ENCODE measurements around the gene FOXE1. TPM values are rescaled to one million over a fixed set of nuclear protein-coding genes. Genes with fewer than 3 reads are reported as not detected.

FOXE1 gene
- total RNA-seq, 2 experiments from 2014 or later: not detected

DNA sequence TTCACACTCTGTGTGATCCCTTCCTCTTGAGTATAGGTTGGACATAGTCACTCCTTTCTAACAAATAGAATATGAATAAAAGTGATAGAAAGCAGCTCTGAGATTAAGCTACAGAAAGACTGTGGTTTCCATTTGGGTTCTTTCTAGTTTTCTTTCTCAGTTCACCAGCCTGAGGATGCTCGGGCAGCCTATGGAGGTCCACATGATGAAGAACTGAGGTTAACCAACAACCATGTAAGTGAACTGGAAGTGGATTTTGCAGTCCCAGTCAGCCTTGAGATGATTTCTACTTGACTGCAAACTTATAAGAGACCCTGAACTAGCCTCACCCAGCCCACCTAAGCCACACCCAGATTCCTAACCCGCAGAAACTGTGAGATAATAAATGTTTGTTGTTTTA, 10.1 kb upstream of the FOXE1 start:
- ATAC-seq (ENCODE audit: poor library complexity) (no peak), DNase-seq (no peak)
- no peaks in the 10 kb centered on the region for H3K36me3 ChIP-seq (ENCODE audit: insufficient read depth, low read length)
- Mint-ChIP-seq H3K4me1 (ENCODE audit: low read depth) (peaks cover 5% of the 10 kb centered on the region), H3K36me3 (ENCODE audit: low read depth) (no peaks in the 10 kb centered on the region), H3K9me3 (peaks cover 2% of the 10 kb centered on the region), H3K27me3 (peaks cover 91% of the 10 kb centered on the region), H3K4me3 (no peak overlapping the region), H3K27ac (no peak overlapping the region)
- H3K4me1 ChIP-seq (ENCODE audit: insufficient read depth, low read length): peaks cover 4% of the 10 kb centered on the region
- peaks cover 33 to 69% of the 10 kb centered on the region in 2 experiments for H3K27me3 ChIP-seq (ENCODE audit: control insufficient read depth in 1 of 2, insufficient read depth in 2 of 2, low read length in 2 of 2)
- ChIA-PET POLR2A (no interaction called here), CTCF (no interaction called here)
- intact Hi-C loops (cut with DNase I, micrococcal nuclease): no loop called here
- H3K9me3 ChIP-seq (ENCODE audit: control insufficient read depth in 1 of 2, insufficient read depth in 1 of 2, low read length in 2 of 2): peaks cover 0 to 5% of the 10 kb centered on the region in 2 experiments
- no peak overlapping the region for H3K27ac ChIP-seq (ENCODE audit: low read depth in 1 of 2, low read length in 2 of 2)
- no peak overlapping the region for H3K4me3 ChIP-seq (ENCODE audit: low read length)
- TF ChIP-seq, protein P1, sequence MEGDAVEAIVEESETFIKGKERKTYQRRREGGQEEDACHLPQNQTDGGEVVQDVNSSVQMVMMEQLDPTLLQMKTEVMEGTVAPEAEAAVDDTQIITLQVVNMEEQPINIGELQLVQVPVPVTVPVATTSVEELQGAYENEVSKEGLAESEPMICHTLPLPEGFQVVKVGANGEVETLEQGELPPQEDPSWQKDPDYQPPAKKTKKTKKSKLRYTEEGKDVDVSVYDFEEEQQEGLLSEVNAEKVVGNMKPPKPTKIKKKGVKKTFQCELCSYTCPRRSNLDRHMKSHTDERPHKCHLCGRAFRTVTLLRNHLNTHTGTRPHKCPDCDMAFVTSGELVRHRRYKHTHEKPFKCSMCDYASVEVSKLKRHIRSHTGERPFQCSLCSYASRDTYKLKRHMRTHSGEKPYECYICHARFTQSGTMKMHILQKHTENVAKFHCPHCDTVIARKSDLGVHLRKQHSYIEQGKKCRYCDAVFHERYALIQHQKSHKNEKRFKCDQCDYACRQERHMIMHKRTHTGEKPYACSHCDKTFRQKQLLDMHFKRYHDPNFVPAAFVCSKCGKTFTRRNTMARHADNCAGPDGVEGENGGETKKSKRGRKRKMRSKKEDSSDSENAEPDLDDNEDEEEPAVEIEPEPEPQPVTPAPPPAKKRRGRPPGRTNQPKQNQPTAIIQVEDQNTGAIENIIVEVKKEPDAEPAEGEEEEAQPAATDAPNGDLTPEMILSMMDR (IDR thresholded peaks at IDR 0.05): no peak

DNA sequence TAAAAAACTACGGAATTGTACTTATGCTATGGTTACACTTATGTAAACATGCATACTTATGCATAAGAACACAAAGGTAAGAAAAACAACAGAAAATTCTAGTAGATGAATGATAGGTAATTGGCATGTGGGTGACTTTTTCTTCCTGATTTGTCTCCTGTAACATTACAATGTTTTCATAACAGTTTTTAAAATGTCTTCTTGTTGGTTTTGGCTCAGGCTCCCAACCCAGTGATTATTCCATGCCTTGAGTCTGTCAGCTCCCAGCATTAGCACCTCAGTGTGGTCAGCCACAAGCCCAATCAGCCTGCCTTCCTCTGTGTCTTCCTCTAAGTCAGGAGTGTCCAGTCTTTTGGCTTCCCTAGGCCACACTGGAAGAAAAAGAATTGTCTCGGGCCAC, 7.9 kb upstream of the FOXE1 start:
- no peak overlapping the region for H3K4me3 Mint-ChIP-seq
- DNase-seq: no peak

GRCh38 chr9:97845763-97846162, 7.3 kb upstream of the FOXE1 start:
- Mint-ChIP-seq H3K4me3 (no peak overlapping the region), H3K4me1 (ENCODE audit: low read depth) (peaks cover 21% of the 10 kb centered on the region), H3K9me3 (peaks cover 6% of the 10 kb centered on the region), H3K36me3 (ENCODE audit: low read depth) (no peaks in the 10 kb centered on the region), H3K27me3 (peaks cover 91% of the 10 kb centered on the region), H3K27ac (no peak overlapping the region)
- Histone ChIP-seq H3K9me3 (ENCODE audit: control insufficient read depth in 1 of 2, insufficient read depth in 1 of 2, low read length in 2 of 2) (peaks cover 4 to 14% of the 10 kb centered on the region in 2 experiments), H3K4me1 (ENCODE audit: insufficient read depth, low read length) (peaks cover 22% of the 10 kb centered on the region), H3K36me3 (ENCODE audit: insufficient read depth, low read length) (no peaks in the 10 kb centered on the region), H3K27me3 (ENCODE audit: control insufficient read depth in 1 of 2, insufficient read depth in 2 of 2, low read length in 2 of 2) (peaks cover 56 to 78% of the 10 kb centered on the region in 2 experiments), H3K4me3 (ENCODE audit: low read length) (no peak overlapping the region), H3K27ac (ENCODE audit: low read depth in 1 of 2, low read length in 2 of 2) (no peak overlapping the region)
- TF ChIP-seq, protein P1 (IDR thresholded peaks at IDR 0.05): no peak
- ATAC-seq (ENCODE audit: poor library complexity) (no peak), DNase-seq (no peak)
- intact Hi-C loops (cut with DNase I, micrococcal nuclease): no loop called here
- POLR2A ChIA-PET: no interaction called here
- CTCF ChIA-PET: interaction anchor here (1.4 kb wide), 1 partner anchor 137 kb away, joined by 3 read pairs; the partner anchor contains the start of gene ANP32B

More for the DNA sequence above, 7.9 kb upstream of the FOXE1 start:
- peaks cover 91% of the 10 kb centered on the region for H3K27me3 Mint-ChIP-seq
- H3K9me3 Mint-ChIP-seq: peaks cover 5% of the 10 kb centered on the region
- H3K27me3 ChIP-seq (ENCODE audit: control insufficient read depth in 1 of 2, insufficient read depth in 2 of 2, low read length in 2 of 2): peaks cover 51 to 78% of the 10 kb centered on the region in 2 experiments
- H3K36me3 Mint-ChIP-seq (ENCODE audit: low read depth): no peaks in the 10 kb centered on the region
- no peak overlapping the region for H3K4me3 ChIP-seq (ENCODE audit: low read length)
- TF ChIP-seq, protein P1 (IDR thresholded peaks at IDR 0.05): no peak
- peaks cover 21% of the 10 kb centered on the region for H3K4me1 Mint-ChIP-seq (ENCODE audit: low read depth)
- no peak for ATAC-seq (ENCODE audit: poor library complexity)
- ChIA-PET POLR2A (no interaction called here), CTCF (interaction anchor here (0.6 kb wide), 1 partner anchor 11 kb away, joined by 3 read pairs; no protein-coding TSS in a partner anchor)
- intact Hi-C loops (cut with DNase I, micrococcal nuclease): no loop called here
- no peak overlapping the region for H3K27ac Mint-ChIP-seq
- H3K4me1 ChIP-seq (ENCODE audit: insufficient read depth, low read length): peaks cover 22% of the 10 kb centered on the region
- H3K9me3 ChIP-seq (ENCODE audit: control insufficient read depth in 1 of 2, insufficient read depth in 1 of 2, low read length in 2 of 2): peaks cover 0 to 14% of the 10 kb centered on the region in 2 experiments
- no peak overlapping the region for H3K27ac ChIP-seq (ENCODE audit: low read depth in 1 of 2, low read length in 2 of 2)
- H3K36me3 ChIP-seq (ENCODE audit: insufficient read depth, low read length): no peaks in the 10 kb centered on the region

Measured in CD4-positive, alpha-beta T cell (primary cell).